ENCODE results near the gene FITM2. TPM values are rescaled to one million over a fixed set of nuclear protein-coding genes. Genes with fewer than 3 reads are reported as not detected.

The FITM2 gene
- total and polyA plus RNA-seq, 2 donors (not counting 3 experiments of a cell fraction or from before 2014, with no cell fraction given) = 4.4 to 7.7 TPM

DNA sequence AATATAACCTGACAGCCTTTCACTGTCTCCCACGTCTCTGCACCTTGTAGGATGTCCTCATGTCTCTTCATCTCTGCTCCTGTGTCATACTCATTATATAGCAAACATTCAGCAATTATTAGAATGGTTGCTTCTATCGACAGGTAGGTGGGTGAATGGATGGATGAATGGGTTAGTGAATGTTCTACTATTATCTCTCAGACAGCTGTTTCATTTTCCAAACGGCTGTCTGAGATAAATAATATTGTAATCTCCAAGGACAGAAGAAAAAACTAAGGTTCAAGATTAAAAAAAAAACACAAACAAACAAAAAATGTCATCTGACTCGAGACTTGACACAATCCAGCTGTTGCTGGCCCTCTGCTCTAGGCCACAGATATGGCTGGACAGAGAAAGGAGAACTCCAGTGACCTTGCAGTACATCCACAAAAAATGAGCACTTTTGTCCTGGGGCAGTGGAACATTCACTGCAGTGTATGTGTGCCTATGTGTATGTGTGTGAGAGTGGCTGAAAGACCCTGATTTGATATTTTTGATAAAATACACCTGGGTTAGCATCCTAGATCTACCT is 46.6 kb upstream of the FITM2 start:
- H3K9ac ChIP-seq (replicated peaks; ENCODE audit: extremely low read depth, insufficient read depth, low read length) = no peak overlapping the region
- no peak overlapping the region for H3K4me3 ChIP-seq (replicated peaks in 1 of 3; ENCODE audit: insufficient read depth in 1 of 3, low read depth in 1 of 3, low read length in 3 of 3)
- BruUV-seq (replicated peaks) = no TSS peak
- no peak overlapping the region for H3K27ac ChIP-seq (ENCODE audit: insufficient read depth, low read depth, low read length)
- CTCF ChIA-PET = interaction anchor here (1.0 kb wide), 1 partner anchor 27 kb away, joined by 3 read pairs; no protein-coding TSS in a partner anchor
- H3K27me3 ChIP-seq (ENCODE audit: control insufficient read depth in 2 of 2, insufficient read depth in 2 of 2, low read length in 2 of 2) = no peaks in the 10 kb centered on the region
- H4K20me1 ChIP-seq (replicated peaks; ENCODE audit: control insufficient read depth, extremely low read depth, insufficient read depth, low read length) = no peaks in the 10 kb centered on the region
- H3K9me1 ChIP-seq (replicated peaks; ENCODE audit: control insufficient read depth, extremely low read depth, insufficient read depth, low read length) = no peaks in the 10 kb centered on the region
- no peak for DNase-seq (ENCODE audit: low read depth, low spot score)
- TF ChIP-seq MYC (IDR thresholded peaks at IDR 0.05; ENCODE audit: low read depth, low read length) (no peak), GATA2 (IDR thresholded peaks at IDR 0.05; ENCODE audit: insufficient read depth, insufficient read length, low read depth, low read length) (no peak), FOS (IDR thresholded peaks at IDR 0.05; ENCODE audit: borderline replicate concordance, insufficient read depth, low read length) (no peak), POLR2A (IDR thresholded peaks at IDR 0.05; ENCODE audit: low read depth, low read length) (no peak), MAX (IDR thresholded peaks at IDR 0.05; ENCODE audit: insufficient read depth, insufficient read length) (no peak), POLR2AphosphoS5 (IDR thresholded peaks at IDR 0.05; ENCODE audit: insufficient read depth, low read depth, low read length) (no peak), EZH2 (IDR thresholded peaks at IDR 0.05; ENCODE audit: borderline replicate concordance, low read depth, low read length, severe bottlenecking) (no peak), JUN (IDR thresholded peaks at IDR 0.05; ENCODE audit: borderline replicate concordance, insufficient read depth, insufficient read length, low read depth) (no peak)
- TF ChIP-seq, protein P1, sequence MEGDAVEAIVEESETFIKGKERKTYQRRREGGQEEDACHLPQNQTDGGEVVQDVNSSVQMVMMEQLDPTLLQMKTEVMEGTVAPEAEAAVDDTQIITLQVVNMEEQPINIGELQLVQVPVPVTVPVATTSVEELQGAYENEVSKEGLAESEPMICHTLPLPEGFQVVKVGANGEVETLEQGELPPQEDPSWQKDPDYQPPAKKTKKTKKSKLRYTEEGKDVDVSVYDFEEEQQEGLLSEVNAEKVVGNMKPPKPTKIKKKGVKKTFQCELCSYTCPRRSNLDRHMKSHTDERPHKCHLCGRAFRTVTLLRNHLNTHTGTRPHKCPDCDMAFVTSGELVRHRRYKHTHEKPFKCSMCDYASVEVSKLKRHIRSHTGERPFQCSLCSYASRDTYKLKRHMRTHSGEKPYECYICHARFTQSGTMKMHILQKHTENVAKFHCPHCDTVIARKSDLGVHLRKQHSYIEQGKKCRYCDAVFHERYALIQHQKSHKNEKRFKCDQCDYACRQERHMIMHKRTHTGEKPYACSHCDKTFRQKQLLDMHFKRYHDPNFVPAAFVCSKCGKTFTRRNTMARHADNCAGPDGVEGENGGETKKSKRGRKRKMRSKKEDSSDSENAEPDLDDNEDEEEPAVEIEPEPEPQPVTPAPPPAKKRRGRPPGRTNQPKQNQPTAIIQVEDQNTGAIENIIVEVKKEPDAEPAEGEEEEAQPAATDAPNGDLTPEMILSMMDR (IDR thresholded peaks at IDR 0.05; ENCODE audit: extremely low read depth in 1 of 2, insufficient read depth in 1 of 2, low read depth in 1 of 2, low read length in 2 of 2) = no peak
- intact Hi-C loops (cut with micrococcal nuclease) (no loop called here), dilution Hi-C loops (cut with MboI; ENCODE audit: extremely low pct_ligation_motif_present, low sequenced_read_pairs) (no loop called here)
- H3K4me2 ChIP-seq (ENCODE audit: insufficient read depth, low read length) = no peak overlapping the region
- POLR2A ChIA-PET = no interaction called here
- no peaks in the 10 kb centered on the region for H3K4me1 ChIP-seq (ENCODE audit: control insufficient read depth, extremely low read depth, insufficient read depth, low read length)
- no peak overlapping the region for H2AFZ ChIP-seq (ENCODE audit: low read depth, low read length)
- H3K79me2 ChIP-seq (ENCODE audit: control insufficient read depth, insufficient read depth, low read length) = no peaks in the 10 kb centered on the region
- H3K9me3 ChIP-seq (replicated peaks; ENCODE audit: control insufficient read depth, insufficient read depth, low read length) = no peaks in the 10 kb centered on the region
- no peak for FAIRE-seq
- H3K36me3 ChIP-seq (ENCODE audit: control insufficient read depth in 2 of 2, extremely low read depth in 1 of 2, insufficient read depth in 2 of 2, low read length in 2 of 2) = no peaks in the 10 kb centered on the region
